NCI-H187 treated with DMSO at 0.1 percent for 48 hours (cell line): ENCODE results near the gene PTPDC1.

Experiments used
- DNase-seq: peaks from one replicate; lab custom pipeline; 2025; lab: John Stamatoyannopoulos, UW

The PTPDC1 gene

DNA sequence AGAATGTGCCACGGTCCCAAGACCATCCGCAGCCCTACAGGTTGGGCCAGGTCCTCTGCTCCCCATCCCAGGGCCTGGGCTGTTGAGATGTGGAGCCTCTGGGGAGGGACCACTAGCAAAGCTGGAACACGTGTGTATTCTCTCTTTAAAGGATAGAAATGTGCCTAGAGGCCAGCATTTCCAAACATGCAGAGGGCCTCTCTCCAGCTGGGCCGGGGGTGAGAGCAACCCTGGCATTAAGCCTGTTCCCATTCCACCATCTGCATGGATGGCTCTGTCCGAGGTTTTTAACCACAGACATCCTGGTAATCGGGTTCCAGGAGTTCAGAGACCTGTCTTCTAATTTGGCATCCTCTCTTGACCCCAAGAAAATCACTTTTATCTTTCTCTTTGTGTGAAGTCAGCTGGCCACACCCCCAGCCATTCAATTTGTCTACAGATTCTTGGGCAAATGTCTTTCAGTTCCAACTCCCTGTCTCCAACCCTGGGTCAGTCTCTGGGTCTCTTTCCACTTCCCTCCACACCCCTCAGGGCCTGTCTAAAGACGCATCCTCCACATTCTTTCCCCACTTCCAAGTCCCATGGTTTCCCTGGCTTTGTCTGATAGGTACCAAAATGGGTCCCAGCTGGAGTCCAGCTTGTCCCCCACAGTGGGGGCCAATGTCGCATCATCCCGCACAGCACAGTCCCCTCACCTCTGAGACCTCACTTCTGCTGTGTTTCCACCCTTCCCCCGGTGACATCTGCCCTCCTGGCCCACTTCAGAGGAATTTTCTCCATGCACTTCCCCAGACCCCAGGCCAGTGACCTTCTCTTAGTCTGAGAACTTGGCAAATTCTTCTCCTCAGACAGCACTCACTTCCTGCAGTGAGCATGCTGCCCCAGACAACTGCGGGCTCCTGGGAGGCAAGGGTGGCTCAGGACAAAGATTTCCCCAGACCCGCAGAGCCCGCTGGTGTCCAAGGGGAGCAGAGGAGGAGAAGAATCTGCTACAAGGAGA is 56.8 kb downstream of the PTPDC1 start:
- DNase-seq, result no peak

DNA sequence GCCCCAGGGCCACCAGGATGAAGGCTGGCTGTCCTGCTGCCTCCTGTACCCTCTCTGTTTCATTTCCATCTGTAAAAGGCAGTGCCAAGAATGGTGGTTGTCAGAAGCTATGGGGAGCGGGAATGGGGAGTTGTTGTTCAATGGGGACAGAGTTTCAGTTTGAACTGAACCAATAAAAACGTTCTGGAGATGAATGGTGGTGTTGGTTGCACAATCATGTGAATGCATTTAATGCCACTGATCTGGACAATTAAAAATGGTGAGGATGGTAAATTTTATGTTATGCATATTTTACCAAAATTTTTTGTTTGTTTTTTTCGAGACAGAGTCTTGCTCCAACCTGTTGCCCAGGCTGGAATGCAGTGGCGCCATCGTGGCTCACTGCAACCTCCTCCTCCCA is 58.1 kb downstream of the PTPDC1 start:
- DNase-seq, result no peak

DNA sequence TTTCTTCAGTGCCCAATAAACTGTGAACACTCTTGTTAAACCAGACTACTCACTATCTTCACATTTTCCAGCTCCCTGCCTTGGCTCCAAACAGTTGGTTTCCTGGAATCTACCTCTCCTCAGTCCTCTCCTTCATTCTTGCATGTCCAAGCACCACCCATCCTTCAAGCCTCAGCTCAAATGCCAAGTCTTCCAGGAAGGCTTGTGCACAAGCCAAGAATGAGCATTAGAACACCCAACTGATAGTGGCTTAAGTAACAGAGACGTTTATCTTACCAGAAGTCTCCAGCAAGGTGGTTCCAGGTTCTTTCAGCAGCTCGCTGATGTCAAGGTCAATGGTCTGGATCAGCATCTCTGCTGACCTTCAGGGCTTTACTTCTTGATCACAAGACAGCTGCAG is 60.1 kb downstream of the PTPDC1 start:
- no peak for DNase-seq

DNA sequence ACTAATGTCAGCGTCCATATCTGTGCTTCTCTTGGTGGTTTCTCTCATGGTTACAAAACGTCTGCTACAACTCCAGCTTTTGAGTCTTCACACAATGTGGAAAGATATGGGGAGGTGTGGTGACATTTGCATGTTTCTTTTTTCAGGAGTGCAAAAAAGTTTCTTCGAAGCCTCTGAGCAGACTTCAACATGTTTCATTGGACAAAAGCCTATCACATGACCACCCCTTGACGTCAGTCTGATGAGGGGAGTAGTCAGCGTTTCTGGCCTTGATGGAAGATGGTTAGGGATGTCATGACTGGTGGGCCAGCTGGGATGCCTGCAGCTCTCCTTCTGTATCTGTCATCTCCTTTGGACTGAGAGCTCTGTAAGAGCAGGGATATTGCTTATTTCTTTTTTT is 61.4 kb downstream of the PTPDC1 start:
- no peak for DNase-seq

DNA sequence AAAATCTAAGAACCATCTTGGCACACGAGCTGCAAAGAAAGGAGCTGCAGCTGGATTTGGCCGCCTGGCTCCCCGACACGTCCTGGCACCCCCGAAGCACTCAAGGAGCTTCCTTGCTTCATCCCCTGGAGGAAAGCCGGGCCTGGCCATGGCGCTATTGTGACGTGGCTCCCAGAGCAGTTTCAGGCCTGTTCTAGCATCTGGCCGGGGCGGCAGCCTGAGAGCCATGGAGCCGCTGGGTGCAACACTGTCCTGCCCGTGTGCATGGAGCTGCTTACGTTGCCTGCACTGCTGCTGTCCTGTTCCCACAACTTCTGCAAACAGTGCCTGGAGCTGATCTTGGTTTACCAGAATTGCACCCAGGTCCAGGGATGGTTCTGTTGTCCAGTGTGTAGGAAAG is 63.5 kb downstream of the PTPDC1 start:
- no peak for DNase-seq

DNA sequence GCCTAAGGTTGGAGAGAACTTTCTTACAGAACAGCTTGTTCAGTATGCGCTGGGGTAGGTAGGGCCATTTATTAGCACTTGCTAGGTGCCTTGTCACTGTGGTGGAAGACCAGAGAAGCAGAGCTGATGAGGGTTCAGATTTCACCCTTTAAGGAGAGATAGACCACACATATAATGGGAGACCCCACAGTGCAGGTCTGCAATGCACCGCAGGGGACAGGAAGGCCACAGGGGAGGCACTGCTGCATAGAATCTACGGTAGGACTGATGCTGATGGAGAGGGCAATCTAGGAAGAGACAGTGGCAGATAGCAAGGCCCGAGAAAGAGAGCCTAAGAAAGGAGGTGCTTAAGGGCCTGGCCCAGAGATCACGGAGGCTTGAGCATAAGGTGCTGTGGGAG is 64.2 kb downstream of the PTPDC1 start:
- no peak for DNase-seq

DNA sequence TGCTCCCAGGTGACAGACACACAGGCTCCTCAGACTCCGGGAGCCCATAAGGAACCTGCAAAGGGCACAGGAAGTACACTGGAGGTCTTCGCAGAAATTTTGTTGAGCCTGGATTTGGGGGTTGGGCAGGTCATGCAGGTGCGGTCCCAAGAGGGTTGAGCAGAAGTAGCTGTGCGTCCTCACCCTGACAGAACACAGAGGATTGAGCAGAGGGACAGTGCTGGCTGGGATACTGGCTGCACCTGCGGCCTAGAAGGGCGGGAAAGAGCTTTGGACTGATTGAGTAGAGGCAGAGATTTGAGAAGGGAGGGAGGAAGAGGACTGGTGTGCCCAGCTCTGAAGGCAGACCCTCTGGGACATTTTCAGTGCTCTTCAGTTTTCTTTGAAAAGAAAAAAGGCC is 65.4 kb downstream of the PTPDC1 start:
- no peak for DNase-seq

DNA sequence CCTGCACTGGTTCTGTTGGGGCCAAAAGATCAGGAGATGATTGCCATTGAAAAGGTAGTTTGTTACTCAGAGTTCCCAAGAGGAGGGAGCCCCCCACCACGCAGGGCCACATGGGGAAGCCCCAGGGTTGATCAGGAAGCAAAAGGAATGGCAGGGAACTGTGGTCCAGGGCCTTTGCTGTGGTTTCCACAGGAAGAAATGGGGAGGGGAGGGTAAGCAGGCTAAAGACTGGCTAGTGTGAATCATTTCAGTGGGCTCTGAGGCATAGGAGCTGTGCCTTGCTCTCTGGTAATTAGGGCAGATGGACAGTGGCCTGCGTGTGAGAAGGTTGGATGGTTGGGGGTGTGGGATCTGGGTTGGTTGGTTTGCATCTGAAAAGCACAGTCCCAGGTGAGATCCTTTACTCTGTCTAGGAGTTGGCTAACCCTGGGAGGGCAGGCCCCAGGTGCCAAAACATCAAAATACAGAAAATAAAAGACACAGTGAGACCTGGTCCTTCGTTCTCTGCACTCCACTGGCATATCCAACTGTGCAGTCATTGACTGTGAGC is 66.1 kb downstream of the PTPDC1 start:
- no peak for DNase-seq

DNA sequence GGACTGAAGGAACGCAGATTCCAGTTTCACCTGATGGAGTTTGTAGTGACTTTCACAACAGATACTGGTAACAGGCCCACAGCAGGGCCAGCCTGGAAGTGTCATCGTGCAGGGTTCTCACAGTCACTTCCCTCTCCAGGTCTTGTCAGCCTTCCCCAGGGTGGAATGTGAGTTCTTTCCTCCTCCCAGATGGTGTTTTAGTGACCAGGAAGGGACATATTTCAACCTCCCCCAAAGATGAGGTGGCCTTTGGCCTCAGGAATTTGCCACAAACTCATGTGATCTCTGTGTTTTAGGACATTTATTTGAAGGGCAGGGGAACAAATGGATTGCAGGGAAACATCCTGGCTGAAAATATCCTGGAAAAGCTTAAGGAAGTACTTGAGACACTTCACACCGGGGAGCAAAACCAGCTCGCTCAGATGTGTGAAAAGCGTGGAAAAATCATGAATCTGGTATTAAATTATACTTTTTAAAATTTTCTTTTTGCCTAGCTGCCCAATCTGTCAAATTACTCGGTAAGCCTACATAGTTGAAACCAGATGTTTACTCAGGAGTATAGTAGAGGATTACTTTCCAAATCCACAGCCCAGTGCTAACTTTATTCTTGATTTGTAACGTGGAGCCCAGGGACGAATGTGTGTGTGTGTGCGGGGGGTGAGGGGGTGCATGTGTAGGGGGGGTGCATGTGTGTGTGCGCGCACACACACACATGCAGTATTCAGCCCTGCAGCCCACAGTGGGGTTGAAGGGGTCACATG is 66.8 kb downstream of the PTPDC1 start:
- no peak for DNase-seq

DNA sequence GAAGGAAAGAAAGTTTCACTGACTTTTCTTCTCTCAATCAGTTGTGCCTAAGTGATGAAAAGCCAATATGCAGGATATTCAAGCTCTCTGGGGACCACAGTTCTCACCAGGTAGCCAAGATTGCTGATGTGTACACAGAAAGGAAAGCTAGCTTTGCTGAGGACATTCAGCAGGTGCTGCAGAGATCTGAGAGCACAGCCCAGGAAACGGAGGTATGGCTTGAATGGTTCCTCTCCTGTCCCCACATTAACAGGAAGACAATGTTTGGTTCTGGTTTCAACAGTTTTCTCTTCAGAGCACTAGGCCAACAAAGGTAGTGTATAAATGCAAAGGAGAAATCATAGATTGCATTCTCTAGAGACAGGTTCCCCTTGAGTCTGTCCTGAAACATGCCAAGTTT is 69.6 kb downstream of the PTPDC1 start:
- no peak for DNase-seq

DNA sequence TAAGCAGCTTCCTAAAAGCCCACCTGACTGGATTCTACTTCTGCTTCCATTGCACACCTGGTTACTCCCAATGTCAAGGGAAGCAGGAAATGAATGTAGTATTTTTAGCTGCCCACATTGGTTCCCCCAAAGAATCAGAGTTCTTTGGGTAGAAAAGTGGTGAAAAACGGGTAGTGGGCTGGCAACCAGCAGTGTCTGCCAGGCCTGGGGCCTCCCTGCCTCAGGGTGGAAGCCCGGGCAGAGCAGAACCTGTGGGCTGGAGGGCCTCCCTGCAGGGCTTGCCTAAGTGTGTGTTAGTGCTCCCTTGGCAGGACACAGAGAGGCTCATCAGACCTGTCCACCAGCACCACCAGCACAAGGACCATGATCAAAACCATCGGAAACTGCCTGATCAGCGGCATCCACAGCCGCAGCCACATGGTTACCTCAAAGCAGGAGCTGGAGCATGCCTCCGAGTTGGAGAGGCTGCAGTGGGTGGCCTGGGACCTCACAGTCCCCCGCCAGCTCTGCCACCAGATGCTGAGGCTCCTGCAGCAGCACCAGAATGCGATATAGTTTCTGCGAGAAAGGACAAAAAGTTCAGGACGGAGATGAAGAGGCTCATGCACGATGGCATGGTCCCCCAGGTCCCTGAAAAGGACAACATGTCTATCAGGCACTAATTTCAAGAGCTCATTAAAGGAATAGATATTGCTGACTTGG is 72.2 kb downstream of the PTPDC1 start:
- DNase-seq, result no peak

DNA sequence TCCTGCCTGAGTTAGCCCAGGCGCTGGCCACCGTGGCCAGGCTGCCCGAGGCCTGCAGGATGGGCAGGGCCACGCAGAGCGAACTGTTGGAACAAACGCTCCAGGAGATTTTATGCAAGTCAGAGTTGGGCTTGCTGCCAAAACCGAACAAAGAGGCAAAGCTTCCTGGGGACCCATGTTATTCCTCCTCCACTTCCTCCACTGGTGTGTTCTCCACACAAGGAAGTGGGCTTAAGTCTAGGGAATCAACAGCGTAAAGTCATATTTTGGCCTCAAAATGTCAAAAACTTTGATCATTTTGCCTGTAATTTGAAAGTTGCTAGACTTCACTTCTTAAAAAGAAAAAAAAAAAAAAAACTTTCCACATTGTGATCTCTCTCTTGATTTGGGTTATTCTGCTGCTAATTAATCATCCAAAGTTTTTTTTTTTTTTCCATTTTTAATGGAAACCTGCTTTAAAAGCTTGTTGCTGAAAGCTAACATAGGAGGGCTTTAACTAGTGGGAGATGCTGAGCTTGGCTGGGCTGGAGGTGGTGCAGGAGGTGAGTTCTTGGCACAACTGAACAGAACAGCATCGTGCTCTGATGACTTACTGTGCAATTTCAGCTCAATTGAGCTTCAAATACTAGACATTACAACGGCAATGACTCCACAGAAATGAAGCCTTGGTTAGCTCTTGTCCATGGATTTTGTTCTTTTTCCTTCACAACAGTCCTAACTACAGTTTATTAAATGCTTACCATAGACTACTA is 73.0 kb downstream of the PTPDC1 start:
- DNase-seq, result no peak
